Bronchial epithelial cell (primary cell): Measurements from ENCODE around the gene LAMC1. TPM values are rescaled to one million over a fixed set of nuclear protein-coding genes. Genes with fewer than 3 reads are reported as not detected.

Source experiments
- DNase-seq: peaks from one replicate; pipeline ENCODE4 v3.0.0-alpha.2; 2010; ENCODE audit warnings: low read depth
- FAIRE-seq: peaks from 2 replicates; lab custom pipeline; 2011; peaks lifted over from hg19 to GRCh38; lab: Jason Lieb, UNC
- H3K27me3 ChIP-seq: 2 replicates; pipeline ENCODE4 v1.5.1; 2011; ENCODE audit warnings: low read length; ENCODE audit not compliant: control insufficient read depth, insufficient read depth
- H3K36me3 ChIP-seq: 2 replicates; pipeline ENCODE4 v1.5.1; 2011; ENCODE audit warnings: low read length; ENCODE audit not compliant: control insufficient read depth, insufficient read depth
- H3K4me3 ChIP-seq: 2 replicates; pipeline ENCODE4 v1.5.1; 2011; ENCODE audit warnings: mild to moderate bottlenecking, low read depth, low read length, control low read depth
- total RNA-seq: library from RNA; depleted of rRNA; stranded (reverse); fragments of >200 nt; gene quantifications from 2 replicates; pipeline ENCODE4 v1.2.1, GENCODE V29; 2014
- TF ChIP-seq, protein P1 (sequence below): IDR thresholded peaks from 2 replicates; pipeline ENCODE4 v1.5.1; 2011; ENCODE audit warnings: mild to moderate bottlenecking, moderate library complexity, low read length, control low read depth, inconsistent platforms; ENCODE audit not compliant: insufficient read depth, severe bottlenecking

The LAMC1 gene
- total RNA-seq, 1 donor from 2014 or later, result 219 TPM

GRCh38 chr1:183125279-183125999, 102.2 kb downstream of the LAMC1 start:
- TF ChIP-seq, protein P1, sequence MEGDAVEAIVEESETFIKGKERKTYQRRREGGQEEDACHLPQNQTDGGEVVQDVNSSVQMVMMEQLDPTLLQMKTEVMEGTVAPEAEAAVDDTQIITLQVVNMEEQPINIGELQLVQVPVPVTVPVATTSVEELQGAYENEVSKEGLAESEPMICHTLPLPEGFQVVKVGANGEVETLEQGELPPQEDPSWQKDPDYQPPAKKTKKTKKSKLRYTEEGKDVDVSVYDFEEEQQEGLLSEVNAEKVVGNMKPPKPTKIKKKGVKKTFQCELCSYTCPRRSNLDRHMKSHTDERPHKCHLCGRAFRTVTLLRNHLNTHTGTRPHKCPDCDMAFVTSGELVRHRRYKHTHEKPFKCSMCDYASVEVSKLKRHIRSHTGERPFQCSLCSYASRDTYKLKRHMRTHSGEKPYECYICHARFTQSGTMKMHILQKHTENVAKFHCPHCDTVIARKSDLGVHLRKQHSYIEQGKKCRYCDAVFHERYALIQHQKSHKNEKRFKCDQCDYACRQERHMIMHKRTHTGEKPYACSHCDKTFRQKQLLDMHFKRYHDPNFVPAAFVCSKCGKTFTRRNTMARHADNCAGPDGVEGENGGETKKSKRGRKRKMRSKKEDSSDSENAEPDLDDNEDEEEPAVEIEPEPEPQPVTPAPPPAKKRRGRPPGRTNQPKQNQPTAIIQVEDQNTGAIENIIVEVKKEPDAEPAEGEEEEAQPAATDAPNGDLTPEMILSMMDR, result no peak
- FAIRE-seq (no peak), DNase-seq (no peak)
- Histone ChIP-seq H3K36me3 (peaks cover 34% of the 10 kb centered on the region), H3K27me3 (no peaks in the 10 kb centered on the region), H3K4me3 (no peak overlapping the region)

GRCh38 chr1:183126000-183126366, 102.8 kb downstream of the LAMC1 start:
- TF ChIP-seq, protein P1, result no peak
- FAIRE-seq, result no peak
- H3K36me3 ChIP-seq, result peaks cover 34% of the 10 kb centered on the region

GRCh38 chr1:183126528-183126927, 103.3 kb downstream of the LAMC1 start:
- TF ChIP-seq, protein P1, result no peak
- FAIRE-seq (no peak), DNase-seq (no peak)
- Histone ChIP-seq H3K27me3 (no peaks in the 10 kb centered on the region), H3K36me3 (peaks cover 36% of the 10 kb centered on the region), H3K4me3 (no peak overlapping the region)

More at GRCh38 chr1:183126000-183126366, 102.8 kb downstream of the LAMC1 start:
- H3K27me3 ChIP-seq, result no peaks in the 10 kb centered on the region
- H3K4me3 ChIP-seq, result no peak overlapping the region
- no peak for DNase-seq

- FAIRE-seq (no peak), DNase-seq (no peak)
- Histone ChIP-seq H3K27me3 (no peaks in the 10 kb centered on the region), H3K4me3 (no peak overlapping the region), H3K36me3 (peaks cover 26% of the 10 kb centered on the region)
- TF ChIP-seq, protein P1, result no peak
These were observed 106.9 kb downstream of the LAMC1 start for GRCh38 chr1:183129921-183130690.

DNA sequence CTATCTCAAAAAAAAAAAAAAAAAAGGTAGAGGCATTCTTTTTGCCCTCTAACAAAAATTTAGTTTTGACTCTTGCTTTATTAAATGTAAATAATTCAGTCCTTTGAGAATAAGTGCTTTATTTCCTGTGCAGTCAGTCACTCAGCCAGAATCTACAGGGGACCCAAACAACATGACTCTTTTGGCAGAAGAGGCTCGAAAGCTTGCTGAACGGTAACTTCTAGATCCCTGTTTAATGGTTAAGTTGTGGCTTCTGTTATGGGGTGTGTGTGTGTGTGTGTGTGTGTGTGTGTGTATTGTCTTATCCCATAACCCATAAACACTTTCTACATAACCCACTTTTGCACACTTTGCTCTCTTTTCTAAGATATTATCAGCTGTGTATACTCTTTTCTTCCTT, 107.9 kb downstream of the LAMC1 start:
- TF ChIP-seq, protein P1, result no peak
- peaks cover 22% of the 10 kb centered on the region for H3K36me3 ChIP-seq
- DNase-seq (no peak), FAIRE-seq (no peak)
- H3K27me3 ChIP-seq, result no peaks in the 10 kb centered on the region
- H3K4me3 ChIP-seq, result no peak overlapping the region
